ENCODE measurements around the gene MCFD2.

DNA sequence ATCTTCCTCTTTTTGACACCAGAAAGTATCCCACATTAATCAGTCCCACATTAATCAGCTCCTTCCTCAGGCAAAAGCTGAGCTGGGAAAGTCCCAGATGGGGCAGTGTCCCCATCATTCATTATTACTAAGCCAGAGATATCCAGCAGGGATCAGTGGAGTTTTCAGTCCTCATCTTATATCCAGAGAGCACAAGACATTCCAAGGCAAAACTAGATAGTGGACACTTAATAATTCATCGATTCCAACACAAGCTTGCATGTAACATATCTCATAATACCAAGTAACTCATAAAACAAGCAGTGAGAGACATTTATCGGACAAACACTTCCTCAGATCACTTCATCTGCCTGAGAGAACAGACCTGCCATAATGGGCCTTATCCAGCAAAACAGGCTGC lies 53.1 kb downstream of the MCFD2 start:
- TF ChIP-seq, protein P1, sequence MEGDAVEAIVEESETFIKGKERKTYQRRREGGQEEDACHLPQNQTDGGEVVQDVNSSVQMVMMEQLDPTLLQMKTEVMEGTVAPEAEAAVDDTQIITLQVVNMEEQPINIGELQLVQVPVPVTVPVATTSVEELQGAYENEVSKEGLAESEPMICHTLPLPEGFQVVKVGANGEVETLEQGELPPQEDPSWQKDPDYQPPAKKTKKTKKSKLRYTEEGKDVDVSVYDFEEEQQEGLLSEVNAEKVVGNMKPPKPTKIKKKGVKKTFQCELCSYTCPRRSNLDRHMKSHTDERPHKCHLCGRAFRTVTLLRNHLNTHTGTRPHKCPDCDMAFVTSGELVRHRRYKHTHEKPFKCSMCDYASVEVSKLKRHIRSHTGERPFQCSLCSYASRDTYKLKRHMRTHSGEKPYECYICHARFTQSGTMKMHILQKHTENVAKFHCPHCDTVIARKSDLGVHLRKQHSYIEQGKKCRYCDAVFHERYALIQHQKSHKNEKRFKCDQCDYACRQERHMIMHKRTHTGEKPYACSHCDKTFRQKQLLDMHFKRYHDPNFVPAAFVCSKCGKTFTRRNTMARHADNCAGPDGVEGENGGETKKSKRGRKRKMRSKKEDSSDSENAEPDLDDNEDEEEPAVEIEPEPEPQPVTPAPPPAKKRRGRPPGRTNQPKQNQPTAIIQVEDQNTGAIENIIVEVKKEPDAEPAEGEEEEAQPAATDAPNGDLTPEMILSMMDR (IDR thresholded peaks at IDR 0.05), result no peak
- TF ChIP-seq, protein P2, sequence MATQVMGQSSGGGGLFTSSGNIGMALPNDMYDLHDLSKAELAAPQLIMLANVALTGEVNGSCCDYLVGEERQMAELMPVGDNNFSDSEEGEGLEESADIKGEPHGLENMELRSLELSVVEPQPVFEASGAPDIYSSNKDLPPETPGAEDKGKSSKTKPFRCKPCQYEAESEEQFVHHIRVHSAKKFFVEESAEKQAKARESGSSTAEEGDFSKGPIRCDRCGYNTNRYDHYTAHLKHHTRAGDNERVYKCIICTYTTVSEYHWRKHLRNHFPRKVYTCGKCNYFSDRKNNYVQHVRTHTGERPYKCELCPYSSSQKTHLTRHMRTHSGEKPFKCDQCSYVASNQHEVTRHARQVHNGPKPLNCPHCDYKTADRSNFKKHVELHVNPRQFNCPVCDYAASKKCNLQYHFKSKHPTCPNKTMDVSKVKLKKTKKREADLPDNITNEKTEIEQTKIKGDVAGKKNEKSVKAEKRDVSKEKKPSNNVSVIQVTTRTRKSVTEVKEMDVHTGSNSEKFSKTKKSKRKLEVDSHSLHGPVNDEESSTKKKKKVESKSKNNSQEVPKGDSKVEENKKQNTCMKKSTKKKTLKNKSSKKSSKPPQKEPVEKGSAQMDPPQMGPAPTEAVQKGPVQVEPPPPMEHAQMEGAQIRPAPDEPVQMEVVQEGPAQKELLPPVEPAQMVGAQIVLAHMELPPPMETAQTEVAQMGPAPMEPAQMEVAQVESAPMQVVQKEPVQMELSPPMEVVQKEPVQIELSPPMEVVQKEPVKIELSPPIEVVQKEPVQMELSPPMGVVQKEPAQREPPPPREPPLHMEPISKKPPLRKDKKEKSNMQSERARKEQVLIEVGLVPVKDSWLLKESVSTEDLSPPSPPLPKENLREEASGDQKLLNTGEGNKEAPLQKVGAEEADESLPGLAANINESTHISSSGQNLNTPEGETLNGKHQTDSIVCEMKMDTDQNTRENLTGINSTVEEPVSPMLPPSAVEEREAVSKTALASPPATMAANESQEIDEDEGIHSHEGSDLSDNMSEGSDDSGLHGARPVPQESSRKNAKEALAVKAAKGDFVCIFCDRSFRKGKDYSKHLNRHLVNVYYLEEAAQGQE (IDR thresholded peaks at IDR 0.05; ENCODE audit: insufficient read depth in 1 of 2, low read depth in 2 of 2, low read length in 1 of 2), result no peak
- TF ChIP-seq POLR2AphosphoS5 (IDR thresholded peaks at IDR 0.05; ENCODE audit: low read depth, low read length), result no peak
